ENCODE data around the gene APEH.

Gene APEH

GRCh38 chr3:49713336-49714105 is 39.4 kb downstream of the APEH start:
- TF ChIP-seq, protein P1, sequence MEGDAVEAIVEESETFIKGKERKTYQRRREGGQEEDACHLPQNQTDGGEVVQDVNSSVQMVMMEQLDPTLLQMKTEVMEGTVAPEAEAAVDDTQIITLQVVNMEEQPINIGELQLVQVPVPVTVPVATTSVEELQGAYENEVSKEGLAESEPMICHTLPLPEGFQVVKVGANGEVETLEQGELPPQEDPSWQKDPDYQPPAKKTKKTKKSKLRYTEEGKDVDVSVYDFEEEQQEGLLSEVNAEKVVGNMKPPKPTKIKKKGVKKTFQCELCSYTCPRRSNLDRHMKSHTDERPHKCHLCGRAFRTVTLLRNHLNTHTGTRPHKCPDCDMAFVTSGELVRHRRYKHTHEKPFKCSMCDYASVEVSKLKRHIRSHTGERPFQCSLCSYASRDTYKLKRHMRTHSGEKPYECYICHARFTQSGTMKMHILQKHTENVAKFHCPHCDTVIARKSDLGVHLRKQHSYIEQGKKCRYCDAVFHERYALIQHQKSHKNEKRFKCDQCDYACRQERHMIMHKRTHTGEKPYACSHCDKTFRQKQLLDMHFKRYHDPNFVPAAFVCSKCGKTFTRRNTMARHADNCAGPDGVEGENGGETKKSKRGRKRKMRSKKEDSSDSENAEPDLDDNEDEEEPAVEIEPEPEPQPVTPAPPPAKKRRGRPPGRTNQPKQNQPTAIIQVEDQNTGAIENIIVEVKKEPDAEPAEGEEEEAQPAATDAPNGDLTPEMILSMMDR (IDR thresholded peaks at IDR 0.05; ENCODE audit: insufficient read depth, missing control alignments) = no peak
- no peak for FAIRE-seq
- DNase-seq (ENCODE audit: insufficient read length, low spot score) = no peak

DNA sequence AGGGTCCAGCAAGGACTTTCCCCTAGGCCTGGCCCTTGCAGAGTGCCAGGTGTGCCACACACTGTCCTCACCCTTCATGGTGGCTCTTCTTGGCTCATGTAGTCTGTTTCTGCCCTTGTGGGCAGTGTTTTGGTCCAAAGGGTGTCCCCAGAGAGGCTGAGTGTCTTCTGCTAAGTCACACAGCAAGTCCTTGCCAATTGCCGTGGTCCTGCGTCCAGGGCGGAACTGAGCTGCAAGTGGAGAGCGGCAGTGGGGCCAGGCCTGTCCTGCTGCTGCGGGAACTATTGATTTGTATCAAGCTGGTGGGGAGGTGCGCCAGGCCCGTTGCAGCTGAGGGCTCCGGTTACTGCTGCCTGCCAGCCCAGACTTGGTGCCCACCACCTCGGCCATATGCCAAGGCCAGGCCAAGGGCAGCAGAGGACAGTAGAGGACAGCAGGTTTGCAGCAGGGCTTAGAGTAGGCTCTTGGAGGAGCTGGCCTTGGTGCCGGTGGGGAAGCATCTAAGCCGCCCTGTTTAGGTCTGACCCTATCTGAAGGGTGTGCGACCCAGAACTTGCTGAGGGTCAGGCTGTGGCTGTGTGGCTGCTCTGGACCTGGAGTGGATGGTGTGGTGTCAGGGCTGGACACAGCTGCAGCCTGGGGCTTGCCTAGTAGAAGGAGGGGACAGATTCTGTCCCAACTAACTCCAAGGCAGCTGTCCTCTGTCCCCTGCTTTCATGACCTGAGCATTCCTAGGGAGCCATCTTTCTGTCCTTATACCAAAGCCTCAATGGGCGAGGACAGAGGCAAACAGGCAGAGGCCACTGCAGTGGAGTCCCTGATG is 40.8 kb downstream of the APEH start:
- no peak for FAIRE-seq
- TF ChIP-seq, protein P1 (IDR thresholded peaks at IDR 0.05; ENCODE audit: insufficient read depth, missing control alignments) = no peak
- no peak for DNase-seq (ENCODE audit: insufficient read length, low spot score)

DNA sequence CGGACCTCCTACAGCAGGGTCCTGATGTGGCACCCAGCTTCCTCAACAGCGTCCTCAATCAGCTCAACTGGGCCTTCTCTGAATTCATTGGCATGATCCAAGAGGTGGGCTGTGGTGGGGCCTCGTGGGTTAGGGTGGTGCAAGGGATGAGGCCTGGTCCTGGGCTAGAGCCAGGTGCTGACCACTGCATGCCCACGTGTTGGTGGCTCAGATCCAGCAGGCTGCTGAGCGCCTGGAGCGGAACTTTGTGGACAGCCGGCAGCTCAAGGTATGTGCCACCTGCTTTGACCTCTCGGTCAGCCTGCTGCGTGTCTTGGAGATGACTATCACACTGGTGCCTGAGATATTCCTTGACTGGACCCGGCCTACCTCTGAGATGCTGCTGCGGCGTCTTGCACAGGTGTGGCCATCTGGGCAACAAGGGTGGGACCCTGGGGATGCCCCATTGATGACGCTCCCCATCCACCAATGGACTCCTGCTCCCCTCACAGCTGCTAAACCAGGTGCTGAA is 41.5 kb downstream of the APEH start:
- FAIRE-seq = no peak
- DNase-seq (ENCODE audit: insufficient read length, low spot score) = no peak
- TF ChIP-seq, protein P1 (IDR thresholded peaks at IDR 0.05; ENCODE audit: insufficient read depth, missing control alignments) = no peak

DNA sequence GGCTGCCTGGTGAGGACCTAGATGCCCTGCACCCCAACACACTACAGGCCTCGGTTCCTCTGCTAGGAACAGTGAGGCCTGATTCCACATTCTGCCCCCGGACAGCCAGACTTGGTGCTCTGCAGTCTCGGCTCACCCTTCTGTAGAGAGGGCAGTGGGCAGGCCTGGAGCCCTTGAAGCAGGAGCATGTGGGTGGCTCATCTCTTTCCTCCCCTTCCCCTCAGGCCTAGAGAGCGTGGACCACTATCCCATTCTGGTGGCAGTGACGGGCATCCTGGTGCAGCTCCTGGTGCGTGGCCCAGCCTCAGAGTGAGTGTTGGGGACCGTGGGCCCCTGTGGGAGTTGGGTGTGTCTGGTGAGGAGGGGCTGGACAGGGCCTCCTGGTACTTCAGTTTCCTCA is 42.0 kb downstream of the APEH start:
- TF ChIP-seq, protein P1 (IDR thresholded peaks at IDR 0.05; ENCODE audit: insufficient read depth, missing control alignments) = no peak
- FAIRE-seq = no peak
- no peak for DNase-seq (ENCODE audit: insufficient read length, low spot score)

- FAIRE-seq = no peak
Observed at GRCh38 chr3:49716691-49717210, 42.6 kb downstream of the APEH start.

GRCh38 chr3:49717211-49717958 is 43.2 kb downstream of the APEH start:
- DNase-seq (ENCODE audit: insufficient read length, low spot score) (no peak), FAIRE-seq (no peak)
- TF ChIP-seq, protein P1 (IDR thresholded peaks at IDR 0.05; ENCODE audit: insufficient read depth, missing control alignments) = no peak

More at GRCh38 chr3:49716691-49717210, 42.6 kb downstream of the APEH start:
- TF ChIP-seq, protein P1 (IDR thresholded peaks at IDR 0.05; ENCODE audit: insufficient read depth, missing control alignments) = no peak
- DNase-seq (ENCODE audit: insufficient read length, low spot score) = no peak
